ENCODE data around the gene PITPNC1. TPM values are rescaled to one million over a fixed set of nuclear protein-coding genes. Genes with fewer than 3 reads are reported as not detected.

The PITPNC1 gene
- total RNA-seq, 1 experiment from 2014 or later = 6.9 TPM

DNA sequence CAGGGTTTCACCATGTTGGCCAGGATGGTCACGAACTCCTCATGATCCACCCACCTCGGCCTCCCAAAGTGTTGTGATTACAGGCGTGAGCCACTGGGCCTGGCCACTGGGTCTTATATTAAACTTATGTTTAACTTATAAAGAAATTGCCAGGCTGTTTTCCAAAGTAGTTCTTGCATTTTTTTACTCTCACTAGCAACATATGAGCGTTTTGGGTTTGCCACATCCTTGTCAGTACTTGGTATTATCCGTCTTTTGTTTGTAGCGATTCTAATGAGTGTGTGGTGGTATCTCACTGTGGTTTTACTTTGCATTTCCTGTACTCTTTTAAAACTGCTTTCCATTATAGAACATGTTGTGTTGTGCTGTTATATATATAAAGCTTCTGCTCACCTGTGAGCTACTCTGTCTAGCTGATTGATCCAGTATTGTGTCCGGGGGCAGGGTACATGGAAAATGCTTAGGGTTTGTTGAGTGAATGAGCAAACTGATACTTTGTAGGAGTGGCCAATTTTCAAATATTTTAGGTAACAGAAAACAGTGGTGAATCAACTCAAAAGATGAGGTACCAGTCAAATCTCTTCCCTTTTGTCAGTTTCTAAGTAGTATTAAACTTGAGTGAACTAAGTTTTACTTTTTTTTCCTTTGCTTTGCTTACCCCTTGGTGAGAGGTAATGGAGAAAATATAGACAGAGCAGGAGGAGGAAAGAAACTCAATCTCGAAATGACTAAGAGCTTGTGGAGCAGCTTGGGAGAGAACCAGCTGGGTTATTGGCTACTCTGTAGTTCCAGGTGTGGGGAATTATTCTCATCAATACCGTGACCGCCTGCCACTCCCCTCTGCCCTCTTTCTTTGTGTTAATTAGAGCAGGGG is 75.8 kb downstream of the PITPNC1 start:
- CTCF ChIA-PET = no interaction called here
- Mint-ChIP-seq H3K27me3 (ENCODE audit: unreplicated experiment) (no peaks in the 10 kb centered on the region), H3K27ac (ENCODE audit: unreplicated experiment) (no peak overlapping the region), H3K9me3 (ENCODE audit: low read depth, unreplicated experiment) (peaks cover under 1% of the 10 kb centered on the region), H3K4me1 (ENCODE audit: low read depth, unreplicated experiment) (no peaks in the 10 kb centered on the region), H3K36me3 (ENCODE audit: insufficient read depth, unreplicated experiment) (no peaks in the 10 kb centered on the region), H3K4me3 (ENCODE audit: low read depth, unreplicated experiment) (no peak overlapping the region)
- no peak for DNase-seq
- BruUV-seq (replicated peaks) = no TSS peak
- TF ChIP-seq, protein P1, sequence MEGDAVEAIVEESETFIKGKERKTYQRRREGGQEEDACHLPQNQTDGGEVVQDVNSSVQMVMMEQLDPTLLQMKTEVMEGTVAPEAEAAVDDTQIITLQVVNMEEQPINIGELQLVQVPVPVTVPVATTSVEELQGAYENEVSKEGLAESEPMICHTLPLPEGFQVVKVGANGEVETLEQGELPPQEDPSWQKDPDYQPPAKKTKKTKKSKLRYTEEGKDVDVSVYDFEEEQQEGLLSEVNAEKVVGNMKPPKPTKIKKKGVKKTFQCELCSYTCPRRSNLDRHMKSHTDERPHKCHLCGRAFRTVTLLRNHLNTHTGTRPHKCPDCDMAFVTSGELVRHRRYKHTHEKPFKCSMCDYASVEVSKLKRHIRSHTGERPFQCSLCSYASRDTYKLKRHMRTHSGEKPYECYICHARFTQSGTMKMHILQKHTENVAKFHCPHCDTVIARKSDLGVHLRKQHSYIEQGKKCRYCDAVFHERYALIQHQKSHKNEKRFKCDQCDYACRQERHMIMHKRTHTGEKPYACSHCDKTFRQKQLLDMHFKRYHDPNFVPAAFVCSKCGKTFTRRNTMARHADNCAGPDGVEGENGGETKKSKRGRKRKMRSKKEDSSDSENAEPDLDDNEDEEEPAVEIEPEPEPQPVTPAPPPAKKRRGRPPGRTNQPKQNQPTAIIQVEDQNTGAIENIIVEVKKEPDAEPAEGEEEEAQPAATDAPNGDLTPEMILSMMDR (IDR thresholded peaks at IDR 0.05; ENCODE audit: unreplicated experiment) = no peak
- intact Hi-C loops (cut with micrococcal nuclease; ENCODE audit: unreplicated experiment) = no loop called here

DNA sequence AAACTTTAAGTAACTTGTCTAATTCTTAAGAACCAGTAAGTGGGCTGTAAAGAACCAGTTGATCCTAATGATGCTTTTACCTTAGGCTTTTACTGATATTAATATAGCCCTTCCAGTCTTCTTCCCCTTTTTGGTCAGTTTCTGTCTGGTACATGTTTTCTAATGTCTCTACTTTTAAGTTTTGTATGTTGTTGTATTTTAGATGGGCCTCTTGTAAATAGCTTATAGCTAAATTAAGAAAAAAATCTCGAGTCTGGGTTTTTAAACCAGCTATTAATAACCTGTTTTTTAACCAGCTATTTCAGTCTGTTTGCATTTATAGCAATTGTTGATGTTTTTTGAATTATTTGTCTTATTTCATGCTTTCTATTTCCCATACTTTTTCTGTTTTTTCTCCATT is 79.0 kb downstream of the PITPNC1 start:
- H3K36me3 Mint-ChIP-seq (ENCODE audit: insufficient read depth, unreplicated experiment) = no peaks in the 10 kb centered on the region
- BruUV-seq (replicated peaks) = no TSS peak
- no peak overlapping the region for H3K4me3 Mint-ChIP-seq (ENCODE audit: low read depth, unreplicated experiment)
- TF ChIP-seq, protein P1 (IDR thresholded peaks at IDR 0.05; ENCODE audit: unreplicated experiment) = no peak
- no peaks in the 10 kb centered on the region for H3K27me3 Mint-ChIP-seq (ENCODE audit: unreplicated experiment)
- CTCF ChIA-PET = interaction anchor here (0.6 kb wide), 1 partner anchor 33 kb away, joined by 3 read pairs; no protein-coding TSS in a partner anchor
- peaks cover 9% of the 10 kb centered on the region for H3K9me3 Mint-ChIP-seq (ENCODE audit: low read depth, unreplicated experiment)
- no peak overlapping the region for H3K27ac Mint-ChIP-seq (ENCODE audit: unreplicated experiment)
- H3K4me1 Mint-ChIP-seq (ENCODE audit: low read depth, unreplicated experiment) = no peaks in the 10 kb centered on the region
- intact Hi-C loops (cut with micrococcal nuclease; ENCODE audit: unreplicated experiment) = no loop called here
- DNase-seq = no peak

DNA sequence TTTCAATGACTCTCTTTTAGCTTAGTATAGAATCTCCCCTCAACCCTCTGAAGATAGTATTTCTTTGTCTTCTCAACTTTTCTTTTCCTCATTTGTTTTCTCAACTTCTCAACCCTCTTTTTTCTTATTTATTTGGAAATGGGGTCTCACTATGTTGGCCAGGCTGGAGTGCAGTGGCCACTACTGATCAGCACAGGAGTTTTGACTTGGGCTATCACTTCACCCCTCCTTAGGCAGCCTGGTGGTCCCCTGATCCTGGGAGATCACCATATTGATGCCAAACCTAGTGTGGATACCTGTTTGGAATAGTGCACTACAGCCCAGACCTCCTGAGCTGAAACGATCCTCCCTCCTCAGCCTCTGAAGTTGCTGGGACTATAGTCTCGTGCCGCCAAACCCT is 79.8 kb downstream of the PITPNC1 start:
- CTCF ChIA-PET = interaction anchor here (0.6 kb wide), 1 partner anchor 34 kb away, joined by 3 read pairs; no protein-coding TSS in a partner anchor
- no TSS peak for BruUV-seq (replicated peaks)
- Mint-ChIP-seq H3K4me1 (ENCODE audit: low read depth, unreplicated experiment) (no peaks in the 10 kb centered on the region), H3K27ac (ENCODE audit: unreplicated experiment) (no peak overlapping the region), H3K36me3 (ENCODE audit: insufficient read depth, unreplicated experiment) (no peaks in the 10 kb centered on the region), H3K9me3 (ENCODE audit: low read depth, unreplicated experiment) (peaks cover 9% of the 10 kb centered on the region), H3K4me3 (ENCODE audit: low read depth, unreplicated experiment) (no peak overlapping the region), H3K27me3 (ENCODE audit: unreplicated experiment) (no peaks in the 10 kb centered on the region)
- DNase-seq = no peak
- TF ChIP-seq, protein P1 (IDR thresholded peaks at IDR 0.05; ENCODE audit: unreplicated experiment) = no peak
- intact Hi-C loops (cut with micrococcal nuclease; ENCODE audit: unreplicated experiment) = no loop called here

DNA sequence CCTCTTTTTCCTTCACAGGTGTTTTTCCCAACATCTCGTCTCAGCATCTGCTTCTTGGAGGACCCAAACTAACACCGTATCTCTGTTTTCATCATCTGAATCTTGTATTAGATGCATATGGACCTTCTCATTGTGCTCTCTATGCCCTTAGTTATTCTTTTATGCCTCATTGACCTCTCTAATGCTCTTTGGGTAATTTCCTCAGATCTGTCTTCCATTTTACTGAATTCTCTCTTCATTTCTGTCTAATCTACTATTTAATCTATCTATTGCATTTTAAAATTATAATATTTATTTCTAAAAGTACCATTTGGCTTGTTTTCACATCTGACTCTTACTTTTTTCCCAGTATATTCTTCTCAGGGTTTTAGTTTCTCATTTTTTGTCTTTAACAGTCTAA is 81.1 kb downstream of the PITPNC1 start:
- H3K36me3 Mint-ChIP-seq (ENCODE audit: insufficient read depth, unreplicated experiment) = no peaks in the 10 kb centered on the region
- intact Hi-C loops (cut with micrococcal nuclease; ENCODE audit: unreplicated experiment) = no loop called here
- H3K27ac Mint-ChIP-seq (ENCODE audit: unreplicated experiment) = no peak overlapping the region
- peaks cover 9% of the 10 kb centered on the region for H3K9me3 Mint-ChIP-seq (ENCODE audit: low read depth, unreplicated experiment)
- no peak for DNase-seq
- BruUV-seq (replicated peaks) = no TSS peak
- TF ChIP-seq, protein P1 (IDR thresholded peaks at IDR 0.05; ENCODE audit: unreplicated experiment) = no peak
- CTCF ChIA-PET = no interaction called here
- no peak overlapping the region for H3K4me3 Mint-ChIP-seq (ENCODE audit: low read depth, unreplicated experiment)
- no peaks in the 10 kb centered on the region for H3K27me3 Mint-ChIP-seq (ENCODE audit: unreplicated experiment)
- H3K4me1 Mint-ChIP-seq (ENCODE audit: low read depth, unreplicated experiment) = no peaks in the 10 kb centered on the region

Measured in Calu3 (cell line).